Activated CD4-positive, alpha-beta T cell treated with anti-CD3 and anti-CD28 coated beads, Interleukin-2, amount 10 ng/mL, durations not matched to agents 7 days and 5 days (primary cell): ENCODE data around the gene PML. TPM values are rescaled to one million over a fixed set of nuclear protein-coding genes. Genes with fewer than 3 reads are reported as not detected.

Experiments used
- CTCF ChIA-PET: fragments of 350-600 bp; sonication (Branson Sonifier 250); formaldehyde crosslinking; loops from one replicate; lab custom pipeline; 2021; ENCODE audit warnings: antibody characterized with exemption; lab: Charles Lee
- POLR2A ChIA-PET: fragments of 350-600 bp; sonication (Branson Sonifier 250); formaldehyde crosslinking; loops from one replicate; lab custom pipeline; 2021; ENCODE audit warnings: antibody characterized with exemption; lab: Charles Lee
- DNase-seq: peaks from one replicate; pipeline ENCODE4 v3.0.0-alpha.2; 2020
- H3K27ac Mint-ChIP-seq: one replicate; pipeline ENCODE4 v1.8.0; 2021; ENCODE audit warnings: mild to moderate bottlenecking, moderate library complexity, mixed read lengths
- H3K27me3 Mint-ChIP-seq: one replicate; pipeline ENCODE4 v1.8.0; 2021; ENCODE audit warnings: mixed read lengths
- H3K36me3 Mint-ChIP-seq: one replicate; pipeline ENCODE4 v1.8.0; 2021; ENCODE audit warnings: low read depth, mixed read lengths
- H3K4me1 Mint-ChIP-seq: one replicate; pipeline ENCODE4 v1.8.0; 2021; ENCODE audit warnings: mixed read lengths
- H3K4me3 Mint-ChIP-seq: one replicate; pipeline ENCODE4 v1.8.0; 2021; ENCODE audit warnings: mild to moderate bottlenecking, moderate library complexity, mixed read lengths
- H3K9me3 Mint-ChIP-seq: one replicate; pipeline ENCODE4 v1.8.0; 2021; ENCODE audit warnings: mixed read lengths
- total RNA-seq, 2 experiments: library from RNA; stranded (reverse); gene quantifications; one replicate each; pipeline ENCODE4 v1.2.3, GENCODE V29; 2021

PML gene
- total RNA-seq, 2 experiments from 2014 or later, result 118 to 122 TPM

GRCh38 chr15:73952171-73952912 lies 42.2 kb upstream of the PML start:
- no peak overlapping the region for H3K4me3 Mint-ChIP-seq
- H3K27me3 Mint-ChIP-seq, result no peaks in the 10 kb centered on the region
- POLR2A ChIA-PET, result no interaction called here
- H3K36me3 Mint-ChIP-seq, result no peaks in the 10 kb centered on the region
- CTCF ChIA-PET, result interaction anchor here (1.0 to 4.2 kb wide), 9 partner anchors 8 to 97 kb away, joined by 3 to 37 read pairs (median 6); no protein-coding TSS in a partner anchor
- no peaks in the 10 kb centered on the region for H3K9me3 Mint-ChIP-seq
- DNase-seq, result no peak
- peaks cover 24% of the 10 kb centered on the region for H3K4me1 Mint-ChIP-seq
- H3K27ac Mint-ChIP-seq, result no peak overlapping the region

- Mint-ChIP-seq H3K27ac (peak overlapping the region; percentile 46), H3K36me3 (no peaks in the 10 kb centered on the region), H3K4me3 (no peak overlapping the region), H3K4me1 (peaks cover 32% of the 10 kb centered on the region), H3K9me3 (no peaks in the 10 kb centered on the region), H3K27me3 (no peaks in the 10 kb centered on the region)
- DNase-seq, result no peak
- ChIA-PET CTCF (interaction anchor here (1.2 kb wide), 1 partner anchor 25 kb away, joined by 3 read pairs; no protein-coding TSS in a partner anchor), POLR2A (no interaction called here)
Observed at GRCh38 chr15:73952913-73953750, 41.4 kb upstream of the PML start.

- no peak for DNase-seq
- no peaks in the 10 kb centered on the region for H3K36me3 Mint-ChIP-seq
- no peak overlapping the region for H3K4me3 Mint-ChIP-seq
- peaks cover 45% of the 10 kb centered on the region for H3K4me1 Mint-ChIP-seq
- peak overlapping the region; percentile 5 for H3K27ac Mint-ChIP-seq
- CTCF ChIA-PET, result interaction anchor here (0.6 to 1.9 kb wide), 3 partner anchors 10 to 1149 kb away, joined by 3 to 4 read pairs (median 3); no protein-coding TSS in a partner anchor
- H3K27me3 Mint-ChIP-seq, result no peaks in the 10 kb centered on the region
- no peaks in the 10 kb centered on the region for H3K9me3 Mint-ChIP-seq
- POLR2A ChIA-PET, result no interaction called here
Observed at GRCh38 chr15:73954188-73955145, 40.0 kb upstream of the PML start.

- no peak for DNase-seq
- Mint-ChIP-seq H3K9me3 (no peaks in the 10 kb centered on the region), H3K4me3 (no peak overlapping the region), H3K27ac (no peak overlapping the region), H3K27me3 (no peaks in the 10 kb centered on the region), H3K36me3 (no peaks in the 10 kb centered on the region), H3K4me1 (peaks cover 52% of the 10 kb centered on the region)
- ChIA-PET CTCF (interaction anchor here (1.9 kb wide), 1 partner anchor 9 kb away, joined by 4 read pairs; no protein-coding TSS in a partner anchor), POLR2A (no interaction called here)
Observed at GRCh38 chr15:73955326-73955725, 39.2 kb upstream of the PML start.

GRCh38 chr15:73955861-73956742 lies 38.4 kb upstream of the PML start:
- H3K4me1 Mint-ChIP-seq, result peaks cover 51% of the 10 kb centered on the region
- H3K9me3 Mint-ChIP-seq, result no peaks in the 10 kb centered on the region
- POLR2A ChIA-PET, result no interaction called here
- no peaks in the 10 kb centered on the region for H3K27me3 Mint-ChIP-seq
- no peak overlapping the region for H3K27ac Mint-ChIP-seq
- CTCF ChIA-PET, result interaction anchor here (0.9 to 1.9 kb wide), 6 partner anchors 8 to 21 kb away, joined by 3 to 8 read pairs (median 4); no protein-coding TSS in a partner anchor
- H3K36me3 Mint-ChIP-seq, result no peaks in the 10 kb centered on the region
- no peak for DNase-seq
- H3K4me3 Mint-ChIP-seq, result no peak overlapping the region

GRCh38 chr15:73956743-73957135 lies 37.8 kb upstream of the PML start:
- no peak overlapping the region for H3K4me3 Mint-ChIP-seq
- H3K27ac Mint-ChIP-seq, result no peak overlapping the region
- no peaks in the 10 kb centered on the region for H3K9me3 Mint-ChIP-seq
- peaks cover 47% of the 10 kb centered on the region for H3K4me1 Mint-ChIP-seq
- ChIA-PET POLR2A (no interaction called here), CTCF (interaction anchor here (0.9 to 1.8 kb wide), 5 partner anchors 10 to 22 kb away, joined by 3 to 8 read pairs (median 5); no protein-coding TSS in a partner anchor)
- no peaks in the 10 kb centered on the region for H3K36me3 Mint-ChIP-seq
- DNase-seq, result no peak
- no peaks in the 10 kb centered on the region for H3K27me3 Mint-ChIP-seq

GRCh38 chr15:73957276-73957675 lies 37.2 kb upstream of the PML start:
- peak overlapping the region; percentile 73 for H3K27ac Mint-ChIP-seq
- H3K36me3 Mint-ChIP-seq, result no peaks in the 10 kb centered on the region
- ChIA-PET POLR2A (no interaction called here), CTCF (interaction anchor here (1.4 to 1.8 kb wide), 3 partner anchors 9 to 16 kb away, joined by 4 to 8 read pairs (median 5); no protein-coding TSS in a partner anchor)
- H3K27me3 Mint-ChIP-seq, result no peaks in the 10 kb centered on the region
- DNase-seq, result no peak
- H3K4me1 Mint-ChIP-seq, result peaks cover 45% of the 10 kb centered on the region
- H3K9me3 Mint-ChIP-seq, result no peaks in the 10 kb centered on the region
- no peak overlapping the region for H3K4me3 Mint-ChIP-seq

- Mint-ChIP-seq H3K4me3 (no peak overlapping the region), H3K9me3 (no peaks in the 10 kb centered on the region), H3K27me3 (no peaks in the 10 kb centered on the region), H3K4me1 (peaks cover 42% of the 10 kb centered on the region), H3K27ac (no peak overlapping the region), H3K36me3 (no peaks in the 10 kb centered on the region)
- CTCF ChIA-PET, result interaction anchor here (1.3 to 3.1 kb wide), 7 partner anchors 8 to 49 kb away, joined by 3 to 21 read pairs (median 6); no protein-coding TSS in a partner anchor
- POLR2A ChIA-PET, result no interaction called here
- DNase-seq, result no peak
Observed at GRCh38 chr15:73957785-73958184, 36.7 kb upstream of the PML start.

GRCh38 chr15:73959012-73959581 lies 35.4 kb upstream of the PML start:
- ChIA-PET POLR2A (interaction anchor here (0.7 kb wide), 1 partner anchor 80 kb away, joined by 3 read pairs; no protein-coding TSS in a partner anchor), CTCF (interaction anchor here (0.6 to 3.1 kb wide), 13 partner anchors 9 to 348 kb away, joined by 3 to 21 read pairs (median 3); no protein-coding TSS in a partner anchor)
- DNase-seq, result peak; percentile 59
- Mint-ChIP-seq H3K9me3 (no peaks in the 10 kb centered on the region), H3K4me1 (peaks cover 40% of the 10 kb centered on the region), H3K27ac (peak overlapping the region; percentile 85), H3K4me3 (peak overlapping the region; percentile 4), H3K27me3 (peaks cover 4% of the 10 kb centered on the region), H3K36me3 (no peaks in the 10 kb centered on the region)

GRCh38 chr15:73959801-73960200 lies 34.7 kb upstream of the PML start:
- no peaks in the 10 kb centered on the region for H3K9me3 Mint-ChIP-seq
- H3K27me3 Mint-ChIP-seq, result peaks cover 4% of the 10 kb centered on the region
- H3K27ac Mint-ChIP-seq, result peak overlapping the region; percentile 85
- no peaks in the 10 kb centered on the region for H3K36me3 Mint-ChIP-seq
- DNase-seq, result no peak
- H3K4me1 Mint-ChIP-seq, result peaks cover 43% of the 10 kb centered on the region
- POLR2A ChIA-PET, result interaction anchor here (0.7 kb wide), 1 partner anchor 79 kb away, joined by 3 read pairs; no protein-coding TSS in a partner anchor
- CTCF ChIA-PET, result interaction anchor here (1.1 to 3.1 kb wide), 5 partner anchors 8 to 51 kb away, joined by 3 to 21 read pairs (median 6); no protein-coding TSS in a partner anchor
- no peak overlapping the region for H3K4me3 Mint-ChIP-seq
